HG03103 (cell line): ENCODE data around the gene PLXNB2.

ENCODE experiments used
- ATAC-seq: cut with Tn5 transposase; IDR thresholded peaks from one replicate; pipeline ENCODE4 v1.9.1; 2021; ENCODE audit warnings: low read depth; ENCODE audit not compliant: unreplicated experiment

Gene PLXNB2

DNA sequence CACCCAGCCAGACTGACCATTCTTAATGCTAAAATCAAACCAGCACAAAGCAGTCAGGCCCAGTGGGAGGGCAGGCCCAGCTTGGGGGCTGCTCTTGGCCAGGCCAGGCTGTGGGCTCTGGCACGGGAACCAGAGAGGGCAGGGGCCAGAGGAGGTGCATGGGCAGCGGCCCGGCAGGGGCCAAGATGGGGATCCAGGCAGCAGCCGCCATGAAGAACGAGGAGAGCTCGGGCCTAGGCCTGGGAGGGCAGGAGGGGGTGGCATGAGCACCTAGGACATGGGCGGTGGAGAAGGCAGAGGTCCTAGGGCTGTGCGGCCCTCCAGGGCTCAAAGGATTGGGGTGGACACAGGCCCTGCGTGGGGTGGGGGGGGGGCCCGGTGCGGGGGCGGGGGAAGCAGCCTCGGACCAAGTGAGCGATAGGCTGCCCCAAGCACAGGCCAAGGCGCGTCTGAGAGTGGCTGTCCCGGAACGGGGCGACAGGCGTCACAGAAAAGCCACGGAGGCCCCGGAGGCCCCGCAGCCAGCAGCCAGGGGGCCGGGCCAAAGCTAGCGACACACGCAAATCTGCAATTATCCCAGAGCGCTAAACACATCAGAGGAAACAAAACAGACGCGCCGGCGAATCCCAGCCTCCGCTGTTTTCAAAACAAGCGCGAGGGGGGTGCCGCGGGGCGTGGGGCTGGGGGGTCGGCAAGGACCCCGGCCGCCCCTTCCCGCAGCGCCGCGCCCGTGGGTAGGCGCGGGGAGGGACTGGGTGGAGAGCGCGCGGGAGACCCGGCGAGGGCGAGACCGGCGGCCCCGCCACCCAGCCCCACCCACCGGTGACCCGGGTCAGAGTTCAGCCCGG, 8.3 kb downstream of the PLXNB2 start:
- ATAC-seq: no peak

DNA sequence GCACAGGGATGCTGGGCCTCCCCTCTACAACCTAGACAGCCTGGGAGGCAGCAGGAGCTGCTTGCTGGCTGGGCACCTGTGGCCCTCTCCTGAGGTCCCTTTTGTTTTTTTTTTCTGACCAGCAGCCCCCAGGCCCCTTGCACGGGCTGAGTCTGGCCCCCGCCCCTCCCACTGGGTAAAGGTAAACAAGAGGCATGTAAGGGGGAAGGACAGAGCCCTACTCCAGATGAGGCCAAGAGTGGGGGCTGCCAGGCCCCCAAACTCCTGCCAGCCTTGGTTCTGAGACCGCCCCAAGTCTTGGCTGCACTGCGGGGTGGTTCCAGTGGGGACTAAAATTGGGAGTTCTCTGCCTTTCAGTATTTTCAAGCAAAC, 9.2 kb downstream of the PLXNB2 start:
- ATAC-seq: no peak

DNA sequence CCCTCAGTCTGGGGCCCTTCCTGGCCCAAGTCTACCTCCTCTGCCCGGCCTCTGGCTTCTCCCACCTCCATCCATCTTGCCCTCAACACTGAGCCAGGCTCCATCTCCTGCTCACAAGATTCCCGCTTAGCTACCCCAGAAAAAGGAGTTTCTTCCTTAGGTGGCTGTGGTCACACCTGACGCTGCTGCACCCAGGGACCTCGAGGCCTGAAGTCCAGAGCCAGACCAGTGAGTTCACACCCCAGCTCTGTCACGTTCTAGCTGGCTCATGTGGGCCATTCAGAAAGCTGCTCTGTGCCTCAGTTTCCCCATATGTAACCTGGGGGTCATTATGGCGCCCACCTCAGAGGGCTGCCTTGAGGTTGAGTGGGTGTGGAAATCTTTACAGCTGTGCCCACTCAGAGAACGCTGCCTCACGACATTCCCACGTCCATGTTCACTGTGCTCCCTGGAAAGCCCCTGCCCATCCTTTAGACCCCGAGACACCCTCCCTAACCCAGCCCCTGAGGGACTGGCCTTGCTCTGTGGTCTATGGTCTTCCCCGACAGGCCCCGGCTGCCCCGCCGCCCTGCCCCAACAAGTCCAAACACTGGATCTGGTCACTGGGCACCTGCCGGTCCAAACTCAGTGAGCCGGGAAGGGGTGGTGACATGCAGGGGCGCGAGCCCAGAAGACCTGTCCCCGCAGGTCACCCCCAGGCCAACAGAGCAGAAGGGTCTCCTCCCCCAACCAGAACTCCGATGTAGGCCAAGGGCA, 9.8 kb downstream of the PLXNB2 start:
- no peak for ATAC-seq

DNA sequence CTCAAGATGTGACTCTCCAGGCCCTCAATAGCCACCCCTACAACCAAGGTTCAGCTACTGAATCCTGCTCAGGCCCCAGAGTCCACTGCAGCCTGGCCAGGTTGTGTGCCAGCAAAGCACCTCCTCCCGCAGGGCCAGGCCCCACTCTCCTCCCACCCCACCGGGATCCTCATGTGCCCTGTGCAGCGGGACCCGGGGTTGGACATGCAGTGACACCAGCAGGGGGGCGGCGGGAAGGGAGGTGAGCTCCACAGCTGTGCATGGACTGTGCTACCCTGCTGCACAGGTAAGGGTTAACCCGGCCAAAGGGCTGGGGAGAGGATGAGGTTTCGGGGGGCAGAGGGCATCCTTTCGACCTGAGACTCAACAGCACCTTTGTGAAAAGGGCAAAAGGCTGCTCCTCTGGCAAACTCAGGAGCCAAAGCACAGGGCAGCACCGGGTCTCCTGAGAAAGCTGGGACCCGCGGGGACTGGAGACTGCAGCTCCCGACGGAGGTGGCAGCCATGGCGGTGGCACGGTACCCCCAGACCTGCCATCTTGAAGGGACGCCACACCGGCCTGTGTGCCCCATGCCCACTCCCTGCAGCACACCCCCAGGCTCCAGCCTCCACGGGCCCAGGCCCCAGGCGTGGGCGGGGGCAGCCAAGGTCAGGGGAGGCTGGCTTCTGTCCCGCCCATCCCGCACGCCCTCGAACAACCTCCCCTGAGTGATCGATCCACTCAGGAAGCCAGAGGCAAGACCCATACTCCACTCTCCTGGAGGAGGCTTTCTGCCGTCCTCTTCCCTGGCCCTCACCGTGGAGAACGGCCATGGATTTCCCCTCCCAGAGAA, 10.6 kb downstream of the PLXNB2 start:
- ATAC-seq: no peak

DNA sequence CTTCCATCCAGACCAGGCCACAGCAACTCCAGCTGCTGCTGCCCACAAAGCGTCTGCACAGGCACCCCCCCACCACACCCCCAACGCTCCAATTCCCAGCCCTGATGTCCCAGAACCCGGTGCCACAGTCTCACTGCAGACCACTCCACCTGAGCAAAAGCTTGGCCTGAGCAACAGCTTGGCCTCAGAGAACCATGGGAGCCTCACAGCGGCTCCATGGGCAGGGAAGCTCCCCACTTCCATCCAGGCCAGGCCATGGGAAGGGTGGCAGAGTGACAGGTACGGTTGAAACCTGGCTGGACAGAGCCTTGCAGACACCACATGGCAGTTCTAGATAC, 13.2 kb downstream of the PLXNB2 start:
- ATAC-seq: no peak

DNA sequence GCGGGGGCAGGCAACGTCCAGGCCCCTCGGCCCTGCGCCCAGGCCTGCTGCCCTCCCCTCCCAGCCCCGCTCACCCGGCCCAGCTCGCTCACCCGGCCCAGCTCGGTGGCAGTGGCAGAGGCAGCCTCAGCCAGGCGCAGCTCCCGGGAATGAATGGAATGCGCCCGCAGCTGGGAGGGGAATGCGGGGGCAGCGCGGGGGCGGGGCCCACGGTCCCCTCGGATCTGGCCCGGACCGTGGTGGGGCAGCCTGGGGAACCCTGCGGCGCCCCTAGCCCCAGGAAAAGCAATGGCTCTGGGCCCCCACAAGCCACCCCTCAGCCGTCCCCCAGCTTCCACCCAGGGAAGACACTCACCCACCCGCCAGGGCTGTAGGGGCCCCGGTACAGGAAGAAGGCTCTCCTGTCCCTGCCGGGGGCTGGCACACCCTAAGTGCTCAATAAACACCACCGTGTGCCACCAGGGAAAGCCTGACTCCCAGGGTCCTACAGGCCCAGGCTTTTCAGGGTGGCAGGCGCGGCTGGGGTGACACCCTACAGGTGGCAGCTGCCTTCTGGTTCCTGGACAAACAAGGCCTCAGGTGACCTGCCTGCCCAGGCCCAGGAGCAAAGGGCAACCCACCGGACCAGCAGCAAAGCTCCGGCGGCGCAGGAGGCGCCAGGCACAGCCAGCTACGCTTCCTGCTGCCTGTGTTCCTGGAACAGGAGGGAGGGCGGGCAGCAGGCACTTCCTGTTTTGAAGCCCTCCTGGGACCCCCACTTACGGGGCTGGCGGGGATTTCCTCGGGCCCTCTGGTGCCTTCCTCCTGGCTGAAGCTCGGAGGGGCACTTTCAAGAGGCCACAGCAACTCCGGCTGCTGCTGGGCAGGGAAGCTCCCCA, 13.8 kb downstream of the PLXNB2 start:
- no peak for ATAC-seq

DNA sequence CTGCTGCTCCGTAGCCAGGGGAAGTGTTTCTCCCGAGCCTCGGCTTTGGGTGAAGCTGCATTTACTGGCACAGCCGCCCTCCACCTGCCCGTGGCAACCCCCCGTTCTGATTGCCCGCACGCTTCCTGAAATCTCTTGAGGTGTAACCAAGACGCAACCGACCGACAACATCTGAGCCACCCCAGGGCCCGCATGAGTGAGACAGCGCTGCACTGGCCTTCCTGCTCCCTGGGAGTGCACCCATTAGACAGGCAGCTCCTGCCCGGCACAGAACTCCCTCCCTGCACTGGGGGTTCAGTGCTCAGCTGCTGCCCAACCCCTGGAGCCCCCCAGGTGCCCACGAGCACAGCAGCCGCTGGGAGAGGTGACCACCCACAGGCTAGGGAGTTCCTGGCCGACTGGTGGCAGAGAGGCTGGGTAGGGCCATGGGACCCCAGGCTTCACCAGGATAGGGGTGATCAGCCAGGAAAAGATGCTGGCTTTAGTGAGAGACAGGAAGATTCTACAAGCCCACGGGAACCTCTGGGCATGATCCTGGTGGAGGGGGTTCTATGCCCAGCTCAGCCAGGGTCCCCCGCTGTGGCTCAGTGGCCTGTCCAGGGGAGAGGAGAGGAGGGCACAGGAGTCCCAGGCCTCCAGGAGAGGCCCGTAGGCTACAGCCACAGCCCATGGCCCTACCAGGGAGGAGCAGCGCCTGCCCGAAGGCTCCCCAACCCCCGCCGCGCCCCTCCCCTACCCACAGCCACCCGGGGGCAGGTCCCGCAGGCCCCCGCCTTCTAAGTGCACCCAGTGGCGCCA, 14.6 kb downstream of the PLXNB2 start:
- no peak for ATAC-seq

DNA sequence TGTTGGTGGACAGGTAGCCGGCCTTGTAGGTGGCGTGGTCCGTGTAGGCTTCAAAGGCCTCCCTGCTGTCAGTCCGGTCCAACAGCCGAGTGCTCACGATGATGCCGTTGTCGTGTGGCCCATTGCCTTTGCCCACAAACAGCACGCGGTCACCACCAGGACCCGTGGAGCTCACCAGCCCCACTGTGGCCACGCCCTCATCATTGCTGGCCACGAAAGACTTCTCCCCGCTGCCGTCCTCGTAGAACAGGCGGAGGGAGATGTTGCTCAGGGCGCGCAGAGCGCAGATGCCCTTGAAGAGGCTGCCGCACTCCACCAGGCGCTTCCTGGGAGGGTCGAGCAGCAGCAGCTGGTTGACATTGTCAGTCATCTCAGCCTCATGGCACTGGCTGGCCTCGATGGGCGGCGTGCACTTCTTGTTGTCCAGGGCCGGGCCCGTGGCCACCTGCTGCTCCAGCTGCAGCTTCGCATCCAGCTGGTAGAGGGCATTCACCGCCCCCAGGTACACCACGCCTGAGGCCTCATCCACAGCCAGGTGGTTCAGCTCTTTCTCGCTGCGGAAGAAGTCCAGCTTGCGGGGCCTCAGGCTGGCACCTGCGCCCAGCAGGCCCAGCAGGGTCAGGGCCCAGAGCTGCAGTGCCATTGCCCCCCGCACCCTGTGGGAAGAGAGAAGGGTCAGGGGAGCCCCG, 17.4 kb downstream of the PLXNB2 start:
- no peak for ATAC-seq

DNA sequence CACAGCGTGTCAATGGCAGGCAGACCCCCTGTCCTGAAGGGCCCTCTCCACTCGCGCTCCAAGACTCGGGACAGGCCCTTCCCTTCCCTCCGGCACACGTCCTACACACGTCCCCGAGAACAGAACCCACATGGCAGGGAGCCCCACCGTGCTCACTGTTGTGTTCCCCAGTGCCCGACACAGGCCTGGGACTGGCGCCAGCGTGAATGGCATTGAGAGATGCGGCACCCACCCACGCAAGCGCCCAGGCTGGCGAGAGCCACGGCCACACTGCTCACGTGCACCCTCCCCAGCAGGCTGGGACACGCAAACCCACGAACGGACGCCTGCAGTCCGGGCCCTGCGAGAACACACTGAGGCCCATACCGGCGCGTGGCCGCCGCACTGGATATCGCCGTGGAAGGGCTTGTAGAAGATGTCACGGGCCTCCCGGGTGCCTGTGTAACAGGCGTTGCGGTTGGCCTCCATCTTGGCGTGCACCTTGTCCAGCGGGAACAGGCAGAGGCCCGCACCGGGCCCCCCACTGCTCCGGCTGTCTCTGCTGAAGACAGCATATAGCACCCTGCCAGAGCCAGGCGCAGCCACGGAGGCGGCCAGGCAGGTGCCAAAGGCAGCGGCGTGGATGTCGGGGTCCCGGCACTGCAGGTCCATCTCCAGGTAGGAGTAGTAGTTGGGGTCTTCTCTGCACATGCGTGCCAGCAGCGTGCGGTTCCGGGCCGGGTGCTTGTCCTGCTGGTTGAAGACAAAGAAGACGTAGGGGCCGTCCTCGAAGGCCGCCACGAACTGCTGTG, 18.1 kb downstream of the PLXNB2 start:
- no peak for ATAC-seq

DNA sequence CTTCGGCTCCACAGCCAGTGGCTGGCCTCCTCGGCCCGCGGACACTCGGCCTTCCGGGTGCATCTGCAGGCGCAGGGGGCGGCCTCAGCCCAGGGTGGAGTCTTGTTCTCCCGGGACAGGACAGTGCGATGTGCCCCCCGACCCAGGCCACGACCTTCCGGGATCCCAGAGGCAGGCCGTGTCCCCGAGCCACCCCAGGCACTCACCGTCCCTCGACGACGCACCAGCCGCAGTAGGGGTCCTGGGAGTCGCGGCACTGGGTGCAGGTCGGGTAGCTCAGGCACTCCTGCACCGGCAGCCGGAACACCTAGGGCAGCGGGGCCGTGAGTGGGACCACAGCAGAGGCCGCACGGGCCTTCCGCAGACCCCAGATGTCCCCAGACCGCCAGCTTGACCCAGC, 19.7 kb downstream of the PLXNB2 start:
- ATAC-seq: no peak

DNA sequence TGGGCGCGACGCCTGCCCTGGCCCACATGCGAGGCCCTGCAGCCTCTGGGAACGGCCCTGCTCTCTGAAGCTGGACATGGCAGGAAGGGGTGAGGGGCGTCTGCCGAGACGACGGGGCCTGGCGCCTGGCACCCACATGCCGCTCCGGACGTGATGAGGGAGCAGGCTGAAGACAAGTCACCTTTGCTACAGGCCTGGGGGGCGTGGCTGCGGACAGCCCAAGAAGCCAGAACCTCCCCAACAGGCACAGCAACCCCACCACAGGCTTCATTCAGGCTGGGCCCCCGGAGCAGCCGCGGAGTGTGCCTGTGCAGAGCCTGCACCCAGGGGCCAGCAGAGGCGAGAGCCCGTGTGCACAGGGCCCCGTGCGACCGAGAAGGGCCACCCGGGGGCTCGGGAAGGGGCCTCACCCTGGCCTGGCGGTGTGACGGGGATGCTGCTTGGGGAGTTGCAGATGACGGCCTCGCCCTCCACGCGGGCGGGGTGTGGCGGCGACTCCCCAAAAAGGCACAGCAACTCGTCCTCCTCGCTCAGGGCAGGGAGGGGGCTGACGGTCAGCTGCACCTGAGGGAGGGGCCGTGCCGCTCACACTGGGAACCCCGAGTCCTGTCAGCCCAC, 20.6 kb downstream of the PLXNB2 start:
- ATAC-seq: no peak

DNA sequence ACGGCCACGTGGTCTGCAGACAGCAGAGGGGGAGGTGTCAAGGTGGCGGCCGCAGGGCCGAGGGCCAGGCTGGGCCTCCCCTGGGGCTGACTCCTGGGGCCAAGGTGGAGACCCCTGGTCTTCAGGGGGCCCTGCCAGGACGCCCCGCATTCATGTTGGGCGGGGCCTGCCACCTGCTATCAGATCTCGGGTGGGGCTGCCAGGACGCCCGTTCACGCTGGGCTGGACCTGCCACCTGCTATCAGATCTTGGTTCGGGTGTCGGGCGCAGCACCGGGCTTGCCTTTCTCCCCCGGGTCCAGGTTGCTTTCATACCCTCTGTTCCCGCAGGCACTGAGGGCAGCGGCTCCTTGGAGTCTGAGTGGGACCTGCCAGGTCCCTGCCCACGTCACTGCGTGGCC, 21.2 kb downstream of the PLXNB2 start:
- no peak for ATAC-seq

DNA sequence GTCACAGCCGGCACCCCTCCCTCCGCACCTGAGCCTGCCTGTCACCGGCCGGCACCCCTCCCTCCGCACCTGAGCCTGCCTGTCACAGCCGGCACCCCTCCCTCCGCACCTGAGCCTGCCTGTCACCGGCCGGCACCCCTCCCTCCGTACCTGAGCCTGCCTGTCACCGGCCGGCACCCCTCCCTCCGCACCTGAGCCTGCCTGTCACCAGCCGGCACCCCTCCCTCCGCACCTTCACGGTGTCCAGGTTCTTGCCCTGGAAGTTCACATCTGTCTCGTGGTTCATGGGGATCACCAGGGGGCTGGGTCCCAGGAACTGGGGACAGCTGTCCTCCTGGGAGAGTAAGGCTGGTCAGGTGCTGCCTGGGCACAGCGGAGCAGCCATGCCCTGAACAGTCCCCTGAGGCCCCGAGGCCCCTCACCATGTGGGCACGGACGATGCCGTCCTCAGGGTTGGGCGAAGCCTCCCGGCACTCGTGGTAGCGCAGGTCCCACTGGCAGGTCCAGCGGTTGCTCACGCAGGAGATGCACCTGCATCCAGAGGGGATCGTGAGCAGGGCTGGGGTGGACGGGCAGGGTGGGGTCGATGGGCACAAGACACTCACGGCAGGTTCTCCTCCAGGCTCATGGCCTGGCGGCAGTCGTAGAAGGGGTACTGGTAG, 21.7 kb downstream of the PLXNB2 start:
- no peak for ATAC-seq

DNA sequence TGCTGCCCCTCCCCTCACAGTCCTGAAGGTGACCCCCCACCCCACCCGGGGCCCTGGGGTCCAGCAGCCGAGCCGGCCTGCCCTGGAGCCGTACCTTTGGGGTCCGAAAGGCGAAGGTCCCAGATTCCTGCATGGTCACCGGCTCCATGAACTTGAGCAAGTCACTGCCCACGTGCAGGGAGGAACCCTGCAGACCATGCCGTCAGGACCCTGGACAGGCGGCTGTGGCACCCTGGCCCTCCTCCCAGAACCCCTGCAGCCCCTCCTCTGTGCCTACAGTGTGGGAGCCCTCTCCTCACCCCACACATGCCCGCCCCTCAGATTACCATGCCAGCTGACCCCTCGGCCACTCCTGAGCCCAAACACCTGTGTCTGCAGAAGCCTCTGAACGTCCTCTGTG, 23.0 kb downstream of the PLXNB2 start:
- no peak for ATAC-seq

DNA sequence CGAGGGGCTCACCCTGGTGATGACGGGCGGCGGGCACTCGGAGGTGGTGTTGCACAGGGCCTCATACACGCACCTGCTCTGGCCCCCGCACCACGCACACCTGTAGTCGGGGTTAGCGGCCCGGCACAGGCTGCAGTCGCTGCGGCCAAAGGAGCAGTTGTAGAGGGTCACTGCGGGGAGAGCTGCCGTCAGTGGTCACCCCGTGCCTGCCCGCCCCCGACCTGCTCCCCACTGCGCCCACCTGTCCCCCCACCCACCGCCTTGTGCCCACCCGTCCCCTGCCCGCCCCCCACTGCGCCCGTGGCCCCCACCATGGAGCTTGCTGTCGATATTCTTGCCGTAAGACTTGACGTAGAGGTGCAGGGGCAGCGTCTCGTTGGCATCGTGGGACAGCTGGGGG, 23.6 kb downstream of the PLXNB2 start:
- no peak for ATAC-seq

DNA sequence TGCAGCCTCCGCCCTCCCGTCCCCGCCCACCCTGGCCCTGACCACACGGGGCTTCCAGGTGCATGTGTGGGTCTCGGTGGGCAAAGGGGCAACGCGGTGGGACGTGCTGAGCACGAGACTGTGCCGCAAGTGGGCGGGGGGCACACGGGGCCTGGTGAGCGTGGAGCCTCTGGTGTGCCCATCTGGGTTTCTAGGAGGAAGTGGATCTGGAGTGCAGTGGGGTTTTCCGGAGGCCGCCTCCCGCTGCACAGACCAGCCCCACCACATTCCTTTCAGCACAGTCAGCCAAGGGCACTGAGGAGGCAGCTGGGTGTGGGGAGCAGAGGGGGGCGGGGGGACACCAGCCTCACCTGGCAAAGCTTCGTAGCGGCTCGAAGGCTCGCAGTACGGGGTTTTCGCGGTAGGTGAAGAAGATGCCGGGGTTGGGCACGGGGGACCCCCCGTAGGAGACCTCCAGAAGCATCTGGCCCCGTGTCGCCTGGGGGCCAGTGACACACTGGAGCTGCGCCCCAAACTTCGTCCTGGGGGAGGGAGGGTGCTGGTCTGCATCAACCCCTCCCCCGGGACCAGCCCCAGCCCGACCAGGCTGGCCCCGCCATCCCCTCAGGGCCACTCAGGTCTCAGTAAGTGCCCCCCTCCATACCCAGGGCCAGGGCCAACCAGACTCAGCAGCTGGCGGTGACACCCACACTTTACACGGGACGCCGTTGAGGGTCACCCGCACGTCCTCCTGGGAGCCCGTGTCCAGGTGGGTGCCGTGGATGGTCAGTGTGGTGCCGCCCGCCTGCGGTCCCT, 24.9 kb downstream of the PLXNB2 start:
- ATAC-seq: no peak

DNA sequence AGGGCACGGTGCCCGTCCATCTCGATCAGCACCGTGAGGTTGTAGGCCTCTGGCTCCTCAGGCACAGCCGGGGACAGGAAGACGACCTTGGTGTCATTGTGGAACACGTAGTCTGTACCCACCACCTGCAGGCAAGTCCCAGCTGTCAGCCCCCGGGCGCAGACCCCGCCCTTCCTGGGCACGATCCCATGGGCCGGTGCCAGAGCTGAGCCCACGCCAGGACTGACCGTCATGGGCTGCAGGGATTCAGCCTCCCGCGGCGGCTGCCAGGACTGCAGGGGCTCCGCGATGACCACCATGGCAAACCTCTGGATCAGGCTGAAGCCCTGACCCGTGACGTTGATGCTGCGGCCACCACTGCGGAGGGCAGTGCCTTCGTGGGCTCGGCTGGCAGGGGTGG, 25.5 kb downstream of the PLXNB2 start:
- no peak for ATAC-seq
